H1 (cell line): ENCODE measurements around the gene RAB3C. TPM values are rescaled to one million over a fixed set of nuclear protein-coding genes. Genes with fewer than 3 reads are reported as not detected.

Experiments
- ASH2L ChIP-seq: fragments of 200-600, 300-600 bp; sonication (generic); IDR thresholded peaks from one replicate; pipeline ENCODE4 v1.7.1; 2017; ENCODE audit warnings: low read length
- BACH1 ChIP-seq: IDR thresholded peaks from 2 replicates; pipeline ENCODE4 v1.6.1; 2012; ENCODE audit warnings: low read length, improper control_type of control experiment
- BRCA1 ChIP-seq: IDR thresholded peaks from 2 replicates; pipeline ENCODE4 v1.6.1; 2012; ENCODE audit warnings: low read depth, low read length, improper control_type of control experiment
- CBX8 ChIP-seq: fragments of 300-800, 300-1000 bp; sonication (generic); IDR thresholded peaks from 2 replicates; pipeline ENCODE4 v1.7.1; 2016; ENCODE audit warnings: low read depth, low read length, borderline replicate concordance
- CHD2 ChIP-seq: IDR thresholded peaks from 2 replicates; pipeline ENCODE4 v1.6.1; 2012; ENCODE audit warnings: low read length, improper control_type of control experiment
- CREB1 ChIP-seq: IDR thresholded peaks from 2 replicates; pipeline ENCODE4 v1.6.1; 2012; ENCODE audit warnings: inconsistent platforms
- CTBP2 ChIP-seq: IDR thresholded peaks from 2 replicates; pipeline ENCODE4 v1.7.0; 2011; ENCODE audit warnings: borderline replicate concordance, mild to moderate bottlenecking, moderate library complexity, mixed read lengths, low read length; ENCODE audit not compliant: insufficient read depth, insufficient read length
- E2F6 ChIP-seq: IDR thresholded peaks from 2 replicates; pipeline ENCODE4 v1.6.1; 2012; ENCODE audit warnings: inconsistent platforms
- EP300 ChIP-seq, 2 experiments: IDR thresholded peaks; 1 replicate in 1 of 2; 2 replicates in 1 of 2; pipeline ENCODE4 v1.6.1; 2011 to 2012; ENCODE audit warnings: low read depth in 2 of 2, low read length in 2 of 2, mild to moderate bottlenecking in 2 of 2, borderline replicate concordance in 1 of 2, inconsistent platforms in 1 of 2, moderate library complexity in 1 of 2
- EZH2 ChIP-seq: fragments of 200-600 bp; sonication (generic); IDR thresholded peaks from 2 replicates; pipeline ENCODE4 v1.7.1; 2012; ENCODE audit warnings: low read depth, mild to moderate bottlenecking, moderate library complexity, low read length, inconsistent platforms; ENCODE audit not compliant: severe bottlenecking
- HDAC2 ChIP-seq, 2 experiments: fragments of 300-600 bp in 1 of 2; sonication (generic) in 1 of 2; IDR thresholded peaks; 2 replicates each; pipeline ENCODE4 v1.6.1; 2011 to 2012; ENCODE audit warnings: low read depth in 2 of 2, low read length in 2 of 2, mild to moderate bottlenecking in 2 of 2, moderate library complexity in 2 of 2, borderline replicate concordance in 1 of 2, inconsistent platforms in 1 of 2
- HDAC6 ChIP-seq: IDR thresholded peaks from one replicate; pipeline ENCODE4 v1.7.1; 2012; ENCODE audit warnings: low read depth, mild to moderate bottlenecking, inconsistent platforms, low read length, moderate library complexity
- JUN ChIP-seq: IDR thresholded peaks from 2 replicates; pipeline ENCODE4 v1.6.1; 2011; ENCODE audit warnings: low read depth, mild to moderate bottlenecking, improper control_type of control experiment, low read length
- KDM1A ChIP-seq: fragments of 200-600, 300-600 bp; sonication (generic); IDR thresholded peaks from 2 replicates; pipeline ENCODE4 v1.7.1; 2016; ENCODE audit warnings: mild to moderate bottlenecking, low read length, borderline replicate concordance
- KDM4A ChIP-seq: IDR thresholded peaks from one replicate; pipeline ENCODE4 v1.7.1; 2012; ENCODE audit warnings: low read depth, mild to moderate bottlenecking, moderate library complexity, low read length, inconsistent platforms; ENCODE audit not compliant: severe bottlenecking
- NANOG ChIP-seq: IDR thresholded peaks from 2 replicates; pipeline ENCODE4 v1.6.1; 2011; ENCODE audit warnings: low read length, low read depth, mild to moderate bottlenecking, inconsistent platforms; ENCODE audit not compliant: insufficient read depth, poor library complexity, severe bottlenecking
- RXRA ChIP-seq: IDR thresholded peaks from 2 replicates; pipeline ENCODE4 v1.6.1; 2011; ENCODE audit warnings: low read depth, mild to moderate bottlenecking, low read length, moderate library complexity; ENCODE audit not compliant: insufficient read depth
- SAP30 ChIP-seq: fragments of 300-600 bp; sonication (generic); IDR thresholded peaks from 2 replicates; pipeline ENCODE4 v1.7.1; 2012; ENCODE audit warnings: low read length, moderate library complexity, mild to moderate bottlenecking, inconsistent platforms; ENCODE audit not compliant: insufficient read depth, insufficient replicate concordance
- SP2 ChIP-seq: IDR thresholded peaks from 2 replicates; pipeline ENCODE4 v1.6.1; 2012; ENCODE audit warnings: mild to moderate bottlenecking, low read length, inconsistent platforms
- TAF1 ChIP-seq: IDR thresholded peaks from 2 replicates; pipeline ENCODE4 v1.6.1; 2011; ENCODE audit warnings: mild to moderate bottlenecking, low read depth, low read length
- YY1 ChIP-seq: IDR thresholded peaks from 2 replicates; pipeline ENCODE4 v1.6.1; 2011; ENCODE audit warnings: low read depth, mild to moderate bottlenecking, low read length
- polyA plus RNA-seq, 7 experiments: library from polyadenylated mRNA; depleted of rRNA in 3 of 7; stranded (reverse) in 5 of 7; unstranded in 2 of 7; fragments of >200 nt in 5 of 7; fragments of 200-250 nt in 2 of 7; gene quantifications; 1 replicate in 5 of 7; 2 replicates in 1 of 7; 4 replicates in 1 of 7; pipeline versions ENCODE4 v1.2.1 to v1.2.3, GENCODE V29; 2011 to 2013; ENCODE audit warnings: missing spikeins in 2 of 7, mixed read lengths in 2 of 7
- total RNA-seq: library from RNA; stranded (reverse); fragmentation: NEBNext Ultra II Directional; extraction: Animal tissue kit (Norgen Biotek cat#: 25700); gene quantifications from 2 replicates; pipeline ENCODE4 v1.2.1, GENCODE V29; 2021

The RAB3C gene
- total and polyA plus RNA-seq, 2 of the 8 experiments (the other 6 are each of a cell fraction or from before 2014, with no cell fraction given): 14.7 to 18.3 TPM

GRCh38 chr5:58582803-58583491 lies at the start of gene RAB3C (continued):
- peak; percentile 97 for TF ChIP-seq SAP30
- TF ChIP-seq TAF1: peak; percentile 69; the same call in 1 of the 2 replicates
- TF ChIP-seq EP300 (IDR thresholded peaks at IDR 0.05; ENCODE audit: borderline replicate concordance in 1 of 2, low read depth in 2 of 2, low read length in 2 of 2): no peak
- TF ChIP-seq E2F6: peak; percentile 66
- TF ChIP-seq ASH2L: peak; percentile 69
- TF ChIP-seq RXRA: no peak
- TF ChIP-seq BACH1: no peak
- TF ChIP-seq HDAC6: no peak
- peak; percentile 40 for TF ChIP-seq NANOG
- TF ChIP-seq YY1: peak; percentile 31; the same call in 1 of the 2 replicates
- no peak for TF ChIP-seq EZH2
- TF ChIP-seq HDAC2 (IDR thresholded peaks at IDR 0.05; ENCODE audit: borderline replicate concordance in 1 of 2, low read depth in 2 of 2, low read length in 2 of 2): 0 out of 4 replicates have a peak, but pooled peaks of 1 of the 2 experiments have one; percentile 52
- no peak for TF ChIP-seq CBX8
- no peak for TF ChIP-seq KDM1A
- no peak for TF ChIP-seq SP2
- no peak for TF ChIP-seq JUN
- TF ChIP-seq CTBP2: no peak
- TF ChIP-seq BRCA1: no peak
- TF ChIP-seq CHD2: no peak
- TF ChIP-seq CREB1: peak; percentile 94
- peak; percentile 71 for TF ChIP-seq KDM4A
